HG03064 (cell line): ENCODE measurements around the gene PHF20.
"Not testable (repeated sequence)": the region's sequence is repeated elsewhere in the genome, so short reads cannot be mapped to it uniquely, and the experiment has no call there.

Experiments
- ATAC-seq: cut with Tn5 transposase; IDR thresholded peaks from one replicate; pipeline ENCODE4 v1.9.1; 2021; ENCODE audit warnings: low read depth; ENCODE audit not compliant: unreplicated experiment

Gene PHF20

DNA sequence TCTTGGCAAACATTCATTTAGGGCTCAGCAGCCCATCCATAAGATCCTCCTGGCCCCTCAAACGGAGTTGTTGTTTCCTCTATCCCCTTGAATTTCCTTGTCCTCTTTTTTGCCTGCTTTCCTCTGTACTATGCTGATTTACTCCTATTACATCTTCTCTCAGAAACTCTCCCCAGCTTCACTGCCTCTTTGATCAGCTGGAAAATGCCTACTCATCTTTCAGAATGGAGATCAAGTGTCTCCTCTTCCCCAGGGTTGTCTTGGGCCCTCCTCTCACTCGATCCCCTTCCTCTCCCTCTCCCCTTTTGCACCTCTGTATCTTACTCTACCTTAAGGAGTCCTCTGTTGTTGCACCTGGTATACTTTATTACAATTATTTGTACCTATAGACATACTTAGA is 60.2 kb downstream of the PHF20 start:
- ATAC-seq = no peak

DNA sequence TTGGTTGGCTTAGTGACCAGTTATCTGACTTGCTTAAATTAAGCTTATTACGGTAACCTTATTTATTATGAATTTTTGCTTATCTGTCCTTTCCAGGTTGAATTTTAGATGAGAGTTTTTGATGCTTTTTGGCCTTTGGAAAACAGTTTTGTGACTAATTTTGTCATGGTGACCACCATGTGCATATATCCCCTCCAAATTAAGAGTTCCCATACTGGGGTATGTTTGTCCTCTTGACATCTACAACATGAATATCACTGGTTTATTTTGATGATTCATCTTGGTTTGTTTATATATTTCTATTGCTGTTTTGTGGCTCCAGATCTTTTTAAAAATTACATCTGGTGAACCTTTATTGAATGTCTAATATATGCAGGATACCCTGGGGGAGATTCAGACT is 61.4 kb downstream of the PHF20 start:
- no peak for ATAC-seq

DNA sequence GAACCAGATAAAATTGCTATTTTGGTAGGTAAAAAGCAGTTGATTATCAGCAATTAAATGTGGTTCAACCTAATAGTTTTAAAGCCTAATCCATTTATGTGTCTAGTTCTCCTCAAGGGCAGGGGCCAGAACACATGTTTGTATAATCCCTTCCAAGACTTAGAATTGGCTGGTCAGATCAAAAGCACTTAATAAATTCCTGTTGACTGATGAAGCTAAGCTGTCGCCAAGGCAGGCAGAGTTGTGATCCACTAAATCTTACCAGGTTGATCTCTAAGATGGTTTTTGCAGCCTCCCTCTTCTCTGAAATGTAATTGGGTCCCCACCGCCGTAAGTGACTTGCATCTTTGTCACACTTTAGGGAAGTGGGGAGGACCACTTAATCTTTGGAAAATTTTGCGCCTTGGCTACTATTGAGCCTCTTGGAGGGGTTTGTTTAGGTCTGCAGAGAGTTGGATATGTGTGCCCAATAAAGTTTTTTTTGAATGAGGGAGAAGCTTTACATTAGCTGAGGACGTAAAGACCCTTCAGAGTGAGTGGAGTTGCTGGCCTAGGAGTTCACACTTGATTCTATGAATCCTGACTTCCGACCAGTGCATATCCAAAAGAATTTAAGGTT is 65.9 kb downstream of the PHF20 start:
- no peak for ATAC-seq

DNA sequence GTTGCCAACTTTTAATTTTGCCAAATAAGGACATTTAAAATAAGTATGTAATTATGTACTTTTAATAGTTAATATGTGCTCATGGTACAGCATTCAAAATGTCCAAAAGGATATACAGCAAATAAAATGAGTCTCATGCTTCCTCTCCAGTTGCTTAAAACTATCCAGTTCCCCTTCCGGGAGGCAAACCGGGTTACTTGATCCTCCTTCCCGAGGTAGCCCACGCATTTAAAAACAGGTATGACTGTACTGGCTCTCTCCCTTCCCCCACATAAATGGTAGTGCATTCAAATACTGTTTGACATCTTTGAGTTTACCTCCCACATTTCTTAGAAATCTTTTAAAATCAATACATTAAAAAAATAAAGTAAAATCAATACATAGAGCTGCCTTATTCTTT is 66.4 kb downstream of the PHF20 start:
- no peak for ATAC-seq

- no peak for ATAC-seq
Observed at GRCh38 chr20:35839904-35840303, 68.1 kb downstream of the PHF20 start.

GRCh38 chr20:35840421-35840820 is 68.6 kb downstream of the PHF20 start:
- no peak for ATAC-seq

- ATAC-seq = no peak
Observed at GRCh38 chr20:35842361-35842760, 70.5 kb downstream of the PHF20 start.

DNA sequence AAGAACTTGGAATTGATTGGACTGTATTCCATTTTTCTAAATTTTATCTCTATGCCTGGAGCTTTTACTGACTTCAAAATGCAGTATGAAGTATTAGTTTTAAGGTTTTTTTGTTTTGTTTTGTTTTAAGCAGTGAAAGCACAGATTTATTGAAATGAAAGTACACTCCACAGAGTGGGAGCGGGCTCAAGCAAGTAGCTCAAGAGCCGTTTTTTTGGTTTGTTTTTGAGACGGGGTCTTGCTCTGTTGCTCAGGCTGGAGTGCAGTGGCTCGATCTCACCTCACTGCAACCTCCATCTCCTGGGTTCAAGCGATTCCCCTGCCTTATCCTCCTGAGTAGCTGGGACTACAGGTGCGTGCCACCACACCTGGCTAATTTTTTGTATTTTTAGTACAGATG is 72.1 kb downstream of the PHF20 start:
- not testable (repeated sequence) for ATAC-seq

GRCh38 chr20:35845561-35845960 is 73.7 kb downstream of the PHF20 start:
- ATAC-seq = no peak

- ATAC-seq = no peak
Observed at GRCh38 chr20:35849706-35850105, 77.9 kb downstream of the PHF20 start.

- ATAC-seq = not testable (repeated sequence)
Observed at GRCh38 chr20:35851659-35852058, 79.8 kb downstream of the PHF20 start.

DNA sequence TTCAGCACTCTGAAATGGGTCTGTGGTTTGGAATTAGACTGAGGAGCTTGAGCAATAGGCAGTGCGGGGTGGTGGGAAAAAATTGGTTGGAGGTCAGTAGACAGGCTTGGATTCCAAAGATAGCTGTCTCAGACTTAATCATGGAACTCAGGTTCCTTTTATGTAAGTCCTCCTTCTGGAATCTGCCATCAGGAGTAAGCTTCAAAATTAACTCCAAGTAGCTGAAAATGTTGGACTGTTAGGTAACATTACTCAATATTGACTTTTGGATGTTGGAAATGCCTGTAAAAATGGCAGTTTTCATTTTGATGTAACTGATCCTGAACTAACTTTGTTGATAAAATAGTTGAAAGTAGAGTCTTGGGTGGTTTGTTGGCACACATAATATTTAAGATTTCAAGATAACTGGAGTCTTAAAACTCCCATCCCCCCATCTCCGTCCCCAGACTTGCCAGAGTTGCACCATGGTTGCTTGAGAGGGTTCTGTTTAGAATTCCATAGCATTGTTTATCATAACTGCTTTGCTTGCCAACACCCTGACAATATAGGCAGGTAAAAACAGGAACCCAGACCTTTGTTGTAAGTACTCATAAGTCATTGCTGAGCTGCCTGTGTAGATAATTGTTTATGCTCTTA is 83.0 kb downstream of the PHF20 start:
- ATAC-seq = no peak

DNA sequence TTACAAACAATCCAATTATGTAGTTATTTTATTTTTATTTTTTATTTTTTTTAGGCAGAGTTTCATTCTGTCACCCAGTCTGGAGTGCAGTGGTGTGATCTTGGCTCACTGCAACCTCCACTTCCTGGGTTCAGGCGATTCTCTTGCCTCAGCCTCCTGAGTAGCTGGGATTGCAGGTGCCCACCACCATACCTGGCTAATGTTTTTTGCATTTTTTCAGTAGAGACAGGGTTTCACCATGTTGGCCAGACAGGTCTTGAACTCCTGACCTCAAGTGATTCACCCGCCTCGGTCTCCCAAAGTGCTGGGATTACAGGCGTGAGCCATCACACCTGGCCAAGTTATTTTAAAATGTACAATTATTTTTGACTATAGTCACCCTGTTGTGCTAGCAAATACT is 83.8 kb downstream of the PHF20 start:
- ATAC-seq = not testable (repeated sequence)

- no peak for ATAC-seq
Observed at GRCh38 chr20:35856866-35857265, 85.1 kb downstream of the PHF20 start.

DNA sequence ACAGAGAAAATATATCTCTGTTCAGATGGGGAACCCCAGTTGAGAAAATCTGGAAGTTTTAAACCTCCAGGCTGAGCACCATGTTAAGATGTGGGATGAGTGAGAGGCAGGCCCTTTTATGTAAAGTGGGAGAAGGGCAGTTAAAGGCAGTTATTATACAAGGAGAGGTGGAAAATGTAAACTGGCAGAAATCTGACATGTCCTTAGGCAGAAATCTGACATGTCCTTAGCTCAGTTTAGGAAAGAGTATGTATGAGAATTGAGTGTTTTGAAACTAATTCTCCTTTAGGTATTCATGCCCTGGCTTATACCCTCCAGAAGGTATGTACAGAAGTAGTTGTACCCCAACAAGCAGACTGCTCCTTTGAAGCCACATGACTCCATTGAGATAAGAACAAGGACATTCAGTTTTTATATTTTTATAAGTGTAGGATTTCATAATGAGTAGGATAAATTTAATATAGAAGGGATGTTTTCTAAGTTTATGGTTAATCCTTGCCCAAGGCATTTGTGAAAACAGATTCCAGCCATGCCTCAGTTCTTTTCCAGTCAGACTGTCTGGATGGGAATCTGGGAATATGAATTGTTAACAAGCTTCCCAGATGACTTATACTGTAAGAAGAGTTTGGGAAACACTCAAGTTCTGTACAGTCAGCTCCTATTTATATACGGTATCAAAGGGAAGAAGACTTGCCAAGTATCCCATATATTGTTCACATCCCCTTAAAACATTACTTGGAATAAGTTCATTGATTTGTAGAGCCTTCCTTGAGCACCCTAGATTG is 94.8 kb downstream of the PHF20 start:
- ATAC-seq = no peak

GRCh38 chr20:35870541-35871258 is 98.9 kb downstream of the PHF20 start:
- ATAC-seq = no peak

DNA sequence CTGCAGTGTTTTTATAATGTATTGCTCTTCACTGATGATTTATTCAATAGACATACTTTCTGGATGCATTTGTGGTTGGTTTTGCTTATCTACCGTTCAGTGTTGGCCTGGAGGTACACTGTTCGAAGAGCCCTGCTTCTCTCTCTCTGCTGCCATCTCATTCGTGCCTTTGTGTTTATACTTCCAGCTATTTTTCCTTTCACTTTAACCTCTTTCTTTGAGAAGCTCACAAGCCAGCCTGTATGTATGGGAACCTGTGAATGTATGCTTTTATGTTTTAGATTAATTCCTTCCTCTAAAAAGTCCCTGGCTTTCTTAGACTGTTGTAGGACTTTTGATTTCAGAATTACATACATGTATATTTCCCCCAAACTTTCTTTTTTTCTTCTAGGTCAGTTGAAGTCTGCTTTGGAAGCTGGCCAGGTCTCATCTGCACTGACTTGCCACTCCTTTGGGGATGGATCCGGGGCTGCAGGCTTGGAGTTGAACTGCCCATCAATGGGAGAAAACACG is 99.5 kb downstream of the PHF20 start:
- no peak for ATAC-seq

DNA sequence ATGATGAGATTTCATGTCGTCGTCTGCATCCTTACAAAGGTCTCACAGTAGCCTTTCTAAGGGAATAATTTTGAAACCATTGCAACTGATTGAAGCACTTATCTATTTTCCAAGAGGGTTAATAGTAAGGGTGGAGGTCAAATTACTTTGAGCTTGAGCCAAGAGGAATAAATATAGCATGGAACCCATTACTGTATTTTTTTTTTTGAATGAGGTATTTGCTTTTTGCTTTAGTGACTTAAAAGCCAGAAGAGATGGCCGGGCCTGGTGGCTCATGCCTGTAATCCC is 104.2 kb downstream of the PHF20 start:
- ATAC-seq = no peak

DNA sequence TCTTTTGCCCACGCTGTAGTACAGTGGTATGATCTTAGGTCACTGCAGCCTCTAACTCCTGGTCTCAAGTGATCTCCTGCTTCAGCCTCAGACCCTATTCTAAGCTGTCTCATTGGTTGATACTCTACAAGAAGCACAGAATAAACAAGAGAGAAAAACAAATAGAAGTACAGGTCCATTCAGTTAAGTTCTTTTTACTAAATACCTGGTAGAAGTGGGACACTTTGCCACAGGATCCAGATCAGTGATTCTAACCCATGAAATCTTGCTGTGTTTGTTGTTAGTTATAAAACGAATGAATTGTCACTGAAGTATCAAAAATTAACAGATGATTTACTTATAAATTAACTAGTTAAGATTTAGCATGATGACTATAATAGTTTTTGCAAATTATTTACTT is 105.8 kb downstream of the PHF20 start:
- ATAC-seq = no peak

DNA sequence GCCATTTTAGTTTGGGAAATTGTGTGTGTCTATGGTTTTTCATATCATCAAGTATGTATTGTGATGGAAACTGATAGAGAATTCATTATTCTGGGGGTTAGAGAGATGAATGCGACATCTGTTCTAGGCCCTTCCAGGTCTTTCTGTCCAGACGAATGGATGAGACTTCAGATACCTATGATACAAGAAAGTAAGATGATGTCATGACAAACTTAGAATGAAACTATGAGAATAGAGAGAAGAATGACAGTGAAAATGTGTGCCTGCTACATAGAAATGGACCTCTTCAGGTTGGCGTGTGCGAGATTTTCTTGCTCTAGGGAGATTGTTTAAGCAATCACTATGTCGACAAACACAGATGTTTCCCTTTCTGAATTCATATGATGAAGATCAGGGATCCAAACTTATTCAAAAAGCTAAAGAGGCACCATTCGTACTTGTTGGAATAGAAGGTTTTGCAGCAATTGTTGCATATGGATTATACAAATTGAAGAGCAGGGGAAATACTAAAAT is 106.4 kb downstream of the PHF20 start:
- ATAC-seq = no peak

DNA sequence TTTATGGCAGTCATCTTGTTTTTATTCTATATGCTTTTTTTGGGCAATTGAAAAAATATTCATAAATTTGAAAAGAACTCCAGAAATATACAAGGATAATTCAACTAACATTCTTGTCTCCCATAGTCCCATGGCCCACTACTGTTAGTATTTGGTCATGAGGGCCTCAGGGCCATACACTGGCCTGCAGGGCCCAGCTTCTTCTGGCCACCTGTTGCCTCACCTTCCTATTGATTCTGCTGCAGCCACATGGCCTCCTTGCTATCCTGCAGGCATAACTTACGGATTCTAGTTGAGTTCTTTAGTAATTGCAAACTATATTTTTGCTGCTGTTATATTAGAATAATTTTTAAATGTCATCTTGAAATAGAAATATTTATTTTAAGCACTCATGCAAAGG is 109.9 kb downstream of the PHF20 start:
- no peak for ATAC-seq
